Measurements from ENCODE around the gene NUFIP1.

GRCh38 chr13:44921931-44922758, 67.1 kb downstream of the NUFIP1 start:
- TF ChIP-seq CTCF (conservative IDR thresholded peaks at IDR 0.05; ENCODE audit: low read length) (no peak), EZH2phosphoT487 (IDR thresholded peaks at IDR 0.05; ENCODE audit: borderline replicate concordance) (no peak)
